Suprapubic skin (tissue), 4 donors: ENCODE measurements around the gene SYT1.

ENCODE experiments used
- CTCF ChIP-seq, 2 donors: fragments of 200-600 bp in 1 of 2; fragments of 450-650 bp in 1 of 2; sonication (generic) in 1 of 2; IDR thresholded peaks; one replicate each; pipeline ENCODE4 v1.5.1; 2016 to 2019; ENCODE audit warnings: antibody characterized with exemption in 2 of 2, mild to moderate bottlenecking in 1 of 2, moderate library complexity in 1 of 2
- EP300 ChIP-seq: sonication (generic); formaldehyde crosslinking; IDR thresholded peaks from one replicate; pipeline ENCODE4 v1.6.1; 2017; ENCODE audit warnings: antibody characterized with exemption
- POLR2A ChIP-seq, 2 donors: fragments of 450-650 bp; IDR thresholded peaks; one replicate each; pipeline ENCODE4 v1.6.1; 2017; ENCODE audit warnings: antibody characterized with exemption in 2 of 2, mild to moderate bottlenecking in 2 of 2, moderate library complexity in 2 of 2
- POLR2AphosphoS5 ChIP-seq, 3 donors: sonication (generic); formaldehyde crosslinking; IDR thresholded peaks; one replicate each; pipeline ENCODE4 v1.6.1; 2017; ENCODE audit warnings: antibody characterized with exemption in 3 of 3

- TF ChIP-seq EP300: no peak
- TF ChIP-seq POLR2AphosphoS5 (IDR thresholded peaks at IDR 0.05): no peak
- no peak for TF ChIP-seq CTCF (IDR thresholded peaks at IDR 0.05)
- TF ChIP-seq POLR2A (IDR thresholded peaks at IDR 0.05): no peak
These were observed 52.9 kb downstream of the SYT1 start for GRCh38 chr12:78917513-78917912.
